AG04449 (cell line): Measurements from ENCODE around the gene APLP2.

ENCODE experiments used
- CTCF ChIA-PET: fragments of 350-600 bp; formaldehyde crosslinking; extraction: SDS; loops from one replicate; lab custom pipeline; 2021; ENCODE audit warnings: antibody characterized with exemption; lab: Yijun Ruan, JAX
- POLR2A ChIA-PET: fragments of 400-600, 350-600 bp; formaldehyde crosslinking; extraction: SDS; loops from one replicate; lab custom pipeline; 2020; ENCODE audit warnings: antibody characterized with exemption, inconsistent platforms; lab: Yijun Ruan, JAX
- DNase-seq: peaks from one replicate; pipeline ENCODE4 v3.0.0-alpha.2; 2010; ENCODE audit warnings: low read depth, low spot score
- H3K4me3 ChIP-seq: 2 replicates; pipeline ENCODE4 v1.5.1; 2011; ENCODE audit warnings: low read depth, mild to moderate bottlenecking, control low read depth, low read length
- TF ChIP-seq, protein P1 (sequence below): IDR thresholded peaks from one replicate; pipeline ENCODE4 v1.5.1; 2011; ENCODE audit warnings: mild to moderate bottlenecking, moderate library complexity, low read length, control low read depth, inconsistent platforms; ENCODE audit not compliant: insufficient read depth; ENCODE audit errors: missing control alignments

Gene APLP2

GRCh38 chr11:130112071-130112830, 42.6 kb downstream of the APLP2 start:
- TF ChIP-seq, protein P1, sequence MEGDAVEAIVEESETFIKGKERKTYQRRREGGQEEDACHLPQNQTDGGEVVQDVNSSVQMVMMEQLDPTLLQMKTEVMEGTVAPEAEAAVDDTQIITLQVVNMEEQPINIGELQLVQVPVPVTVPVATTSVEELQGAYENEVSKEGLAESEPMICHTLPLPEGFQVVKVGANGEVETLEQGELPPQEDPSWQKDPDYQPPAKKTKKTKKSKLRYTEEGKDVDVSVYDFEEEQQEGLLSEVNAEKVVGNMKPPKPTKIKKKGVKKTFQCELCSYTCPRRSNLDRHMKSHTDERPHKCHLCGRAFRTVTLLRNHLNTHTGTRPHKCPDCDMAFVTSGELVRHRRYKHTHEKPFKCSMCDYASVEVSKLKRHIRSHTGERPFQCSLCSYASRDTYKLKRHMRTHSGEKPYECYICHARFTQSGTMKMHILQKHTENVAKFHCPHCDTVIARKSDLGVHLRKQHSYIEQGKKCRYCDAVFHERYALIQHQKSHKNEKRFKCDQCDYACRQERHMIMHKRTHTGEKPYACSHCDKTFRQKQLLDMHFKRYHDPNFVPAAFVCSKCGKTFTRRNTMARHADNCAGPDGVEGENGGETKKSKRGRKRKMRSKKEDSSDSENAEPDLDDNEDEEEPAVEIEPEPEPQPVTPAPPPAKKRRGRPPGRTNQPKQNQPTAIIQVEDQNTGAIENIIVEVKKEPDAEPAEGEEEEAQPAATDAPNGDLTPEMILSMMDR = no peak
- no peak for DNase-seq
- ChIA-PET CTCF (no interaction called here), POLR2A (no interaction called here)
- H3K4me3 ChIP-seq = no peak overlapping the region

DNA sequence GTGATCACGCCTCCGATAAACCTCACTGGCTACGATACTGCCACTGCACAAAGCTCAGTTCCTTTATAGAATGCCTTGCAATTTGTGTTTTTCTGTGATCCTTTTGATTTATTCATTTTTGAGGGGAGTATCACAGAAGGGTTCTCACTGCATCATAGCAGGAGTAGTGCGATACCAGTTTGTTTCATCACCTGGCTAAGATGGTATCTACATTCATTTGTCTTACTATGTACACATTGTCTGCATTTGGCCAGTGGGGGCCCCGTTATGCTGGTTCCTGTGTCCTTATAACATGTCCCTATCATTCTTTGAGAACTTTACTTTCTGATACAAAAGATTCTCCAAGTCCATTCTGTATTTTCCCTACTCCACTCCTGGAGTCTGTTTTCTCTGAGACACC, 44.6 kb downstream of the APLP2 start:
- ChIA-PET CTCF (interaction anchor here (1.0 to 2.3 kb wide), 2 partner anchors 18 to 117 kb away, joined by 3 to 7 read pairs; no protein-coding TSS in a partner anchor), POLR2A (no interaction called here)
- no peak overlapping the region for H3K4me3 ChIP-seq
- no peak for DNase-seq
- TF ChIP-seq, protein P1 = no peak

DNA sequence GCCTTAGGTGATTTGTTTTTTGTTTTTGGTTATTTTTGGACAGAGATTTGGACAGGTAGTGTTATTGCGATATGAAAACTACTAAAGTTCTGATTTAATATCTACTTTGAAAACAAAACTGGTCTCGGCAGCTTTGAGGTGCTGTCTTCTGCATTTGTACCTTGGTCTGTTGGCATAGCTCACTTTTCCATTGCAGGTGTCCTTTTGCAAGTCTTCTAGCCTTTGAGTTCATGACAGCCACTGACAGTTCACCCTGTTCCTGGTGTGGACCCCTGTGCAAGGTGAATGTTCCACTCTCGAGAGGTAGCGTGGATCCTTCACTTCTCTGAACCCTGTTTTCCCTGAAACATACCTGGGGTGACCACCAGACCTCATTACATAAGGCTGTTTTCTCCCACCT, 45.0 kb downstream of the APLP2 start:
- no peak for DNase-seq
- ChIA-PET POLR2A (interaction anchor here (0.5 kb wide), 1 partner anchor 1862 kb away, joined by 4 read pairs; no protein-coding TSS in a partner anchor), CTCF (interaction anchor here (1.0 to 2.3 kb wide), 4 partner anchors 11 to 192 kb away, joined by 3 to 7 read pairs (median 4); no protein-coding TSS in a partner anchor)
- TF ChIP-seq, protein P1 = no peak
- H3K4me3 ChIP-seq = no peak overlapping the region

GRCh38 chr11:130115218-130115617, 45.5 kb downstream of the APLP2 start:
- no peak for DNase-seq
- ChIA-PET CTCF (interaction anchor here (0.7 to 2.3 kb wide), 5 partner anchors 12 to 192 kb away, joined by 3 to 7 read pairs (median 3); no protein-coding TSS in a partner anchor), POLR2A (interaction anchor here (0.5 kb wide), 1 partner anchor 1862 kb away, joined by 4 read pairs; no protein-coding TSS in a partner anchor)
- TF ChIP-seq, protein P1 = no peak
- no peak overlapping the region for H3K4me3 ChIP-seq

GRCh38 chr11:130118165-130118564, 48.5 kb downstream of the APLP2 start:
- DNase-seq = no peak
- CTCF ChIA-PET = interaction anchor here (0.9 to 2.3 kb wide), 4 partner anchors 12 to 195 kb away, joined by 3 to 11 read pairs (median 7); no protein-coding TSS in a partner anchor
- POLR2A ChIA-PET = no interaction called here
- no peak overlapping the region for H3K4me3 ChIP-seq
- TF ChIP-seq, protein P1 = no peak
